H1 (cell line): ENCODE results near the gene EVC2. TPM values are rescaled to one million over a fixed set of nuclear protein-coding genes. Genes with fewer than 3 reads are reported as not detected.

Experiments
- CTCF ChIA-PET: fragments of 300-600 bp; sonication (Branson Sonifier 250); formaldehyde crosslinking; loops from one replicate; lab custom pipeline; 2021; ENCODE audit not compliant: partially characterized antibody; lab: Charles Lee
- POLR2A ChIA-PET: fragments of 300-600 bp; sonication (Branson Sonifier 250); formaldehyde crosslinking; loops from one replicate; lab custom pipeline; 2021; ENCODE audit warnings: inconsistent platforms; ENCODE audit not compliant: partially characterized antibody; lab: Charles Lee
- DNase-seq, 2 experiments: peaks; one replicate each; pipeline versions ENCODE4 v3.0.0 to v3.0.0-alpha.2; 2010 to 2022; ENCODE audit warnings: low spot score in 2 of 2, low read depth in 1 of 2, mixed read lengths in 1 of 2
- FAIRE-seq: peaks from 2 replicates; lab custom pipeline; 2011; peaks lifted over from hg19 to GRCh38; lab: Jason Lieb, UNC
- H2AFZ ChIP-seq: 2 replicates; pipeline ENCODE4 v1.8.1; 2012; ENCODE audit warnings: low read length, inconsistent platforms
- H2AK5ac ChIP-seq: 2 replicates; pipeline ENCODE4 v1.6.1; 2013; ENCODE audit warnings: low read depth, low read length
- H2BK120ac ChIP-seq: replicated peaks from 2 replicates; pipeline ENCODE3; 2013; ENCODE audit warnings: low read depth, low read length, inconsistent platforms
- H2BK12ac ChIP-seq: 2 replicates; pipeline ENCODE4 v1.6.1; 2013; ENCODE audit warnings: low read depth, low read length
- H2BK15ac ChIP-seq: 2 replicates; pipeline ENCODE4 v1.6.1; 2013; ENCODE audit warnings: low read length
- H2BK20ac ChIP-seq: 2 replicates; pipeline ENCODE4 v1.6.1; 2013; ENCODE audit warnings: low read length
- H2BK5ac ChIP-seq: 2 replicates; pipeline ENCODE4 v1.6.1; 2013; ENCODE audit warnings: low read depth, low read length
- H3K14ac ChIP-seq: 2 replicates; pipeline ENCODE4 v1.6.1; 2013; ENCODE audit warnings: inconsistent platforms; ENCODE audit not compliant: insufficient read length
- H3K18ac ChIP-seq: 2 replicates; pipeline ENCODE4 v1.6.1; 2013; ENCODE audit warnings: low read length; ENCODE audit errors: extremely low read depth
- H3K23ac ChIP-seq: 2 replicates; pipeline ENCODE4 v1.6.1; 2013; ENCODE audit warnings: inconsistent platforms; ENCODE audit not compliant: insufficient read length
- H3K23me2 ChIP-seq: 2 replicates; pipeline ENCODE4 v1.6.1; 2013; ENCODE audit warnings: low read depth, low read length
- H3K27ac ChIP-seq: 2 replicates; pipeline ENCODE4 v1.6.1; 2011; ENCODE audit warnings: low read depth, low read length, inconsistent platforms
- H3K27me3 ChIP-seq, 4 experiments: replicated peaks in 1 of 4; 1 replicate in 1 of 4; 2 replicates in 3 of 4; pipeline versions ENCODE4 v1.6.1 to v1.8.1; 2011 to 2013; ENCODE audit warnings: low read length in 3 of 4, mild to moderate bottlenecking in 3 of 4, inconsistent platforms in 2 of 4, mixed read lengths in 2 of 4, moderate library complexity in 1 of 4; ENCODE audit not compliant: control insufficient read depth in 3 of 4, insufficient read depth in 3 of 4; ENCODE audit errors: extremely low read depth in 1 of 4
- H3K36me3 ChIP-seq, 4 experiments: 2 replicates each; pipeline versions ENCODE4 v1.6.1 to v1.8.1; 2011 to 2013; ENCODE audit warnings: mild to moderate bottlenecking in 4 of 4, low read length in 3 of 4, moderate library complexity in 2 of 4, control low read depth in 1 of 4, inconsistent platforms in 1 of 4; ENCODE audit not compliant: insufficient read depth in 4 of 4, control insufficient read depth in 2 of 4
- H3K4ac ChIP-seq: replicated peaks from 2 replicates; pipeline ENCODE3; 2013; ENCODE audit warnings: low read length, low read depth, mixed read lengths, inconsistent platforms; ENCODE audit not compliant: insufficient read length
- H3K4me1 ChIP-seq, 4 experiments: replicated peaks in 1 of 4; 1 replicate in 1 of 4; 2 replicates in 3 of 4; pipeline versions ENCODE4 v1.6.1 to v1.8.1; 2011 to 2013; ENCODE audit warnings: low read length in 3 of 4, inconsistent platforms in 2 of 4, mixed read lengths in 1 of 4; ENCODE audit not compliant: insufficient read depth in 4 of 4, control insufficient read depth in 3 of 4
- H3K4me2 ChIP-seq, 2 experiments: 2 replicates each; pipeline versions ENCODE4 v1.6.1 to v1.8.1; 2011 to 2013; ENCODE audit warnings: low read depth in 2 of 2, low read length in 2 of 2, control low read depth in 1 of 2, inconsistent platforms in 1 of 2, mild to moderate bottlenecking in 1 of 2; ENCODE audit not compliant: insufficient read depth in 1 of 2
- H3K4me3 ChIP-seq, 4 experiments: fragments of 200-600, 300-600 bp in 1 of 4; sonication (generic), shearing (Covaris generic), sonication (Bioruptor Twin) in 1 of 4; 2 replicates each; pipeline versions ENCODE4 v1.5.1 to v1.8.1; 2011 to 2016; ENCODE audit warnings: low read length in 4 of 4, low read depth in 3 of 4, control low read depth in 2 of 4, inconsistent platforms in 2 of 4, mild to moderate bottlenecking in 2 of 4, mixed read lengths in 1 of 4, moderate library complexity in 1 of 4; ENCODE audit not compliant: insufficient read depth in 2 of 4; ENCODE audit errors: extremely low read depth in 1 of 4
- H3K56ac ChIP-seq: replicated peaks from 2 replicates; pipeline ENCODE3; 2013; ENCODE audit warnings: low read depth, mild to moderate bottlenecking, mixed read lengths, low read length, inconsistent platforms; ENCODE audit not compliant: insufficient read length
- H3K79me1 ChIP-seq: 2 replicates; pipeline ENCODE4 v1.6.1; 2013; ENCODE audit warnings: low read depth, low read length, control low read depth
- H3K79me2 ChIP-seq, 2 experiments: 2 replicates each; pipeline versions ENCODE4 v1.6.1 to v1.8.1; 2012 to 2013; ENCODE audit warnings: low read length in 2 of 2, mild to moderate bottlenecking in 2 of 2, inconsistent platforms in 1 of 2; ENCODE audit not compliant: insufficient read depth in 2 of 2, control insufficient read depth in 1 of 2
- H3K9ac ChIP-seq, 4 experiments: replicated peaks in 1 of 4; 1 replicate in 1 of 4; 2 replicates in 3 of 4; pipeline versions ENCODE4 v1.6.1 to v1.8.1; 2011 to 2013; ENCODE audit warnings: low read depth in 3 of 4, low read length in 3 of 4, control low read depth in 2 of 4, mild to moderate bottlenecking in 2 of 4, moderate library complexity in 2 of 4, inconsistent platforms in 1 of 4; ENCODE audit errors: extremely low read depth in 1 of 4
- H3K9me3 ChIP-seq, 2 experiments: 2 replicates each; pipeline versions ENCODE4 v1.6.1 to v1.8.1; 2012 to 2013; ENCODE audit warnings: mild to moderate bottlenecking in 2 of 2, moderate library complexity in 2 of 2, control low read depth in 1 of 2, inconsistent platforms in 1 of 2, low read depth in 1 of 2, low read length in 1 of 2, mixed read lengths in 1 of 2; ENCODE audit not compliant: insufficient read depth in 2 of 2
- H4K20me1 ChIP-seq, 2 experiments: replicated peaks in 1 of 2; 2 replicates each; pipeline versions ENCODE3 to v1.8.1; 2011 to 2013; ENCODE audit warnings: inconsistent platforms in 2 of 2, low read length in 2 of 2, mild to moderate bottlenecking in 1 of 2; ENCODE audit not compliant: insufficient read depth in 2 of 2, control insufficient read depth in 1 of 2
- H4K5ac ChIP-seq: 2 replicates; pipeline ENCODE4 v1.6.1; 2013; ENCODE audit warnings: low read length, low read depth, mixed read lengths, inconsistent platforms; ENCODE audit not compliant: insufficient read length
- H4K8ac ChIP-seq: 2 replicates; pipeline ENCODE4 v1.8.0; 2013; ENCODE audit warnings: mild to moderate bottlenecking, moderate library complexity, low read length, inconsistent platforms; ENCODE audit not compliant: insufficient read depth; ENCODE audit errors: extremely low read depth
- H4K91ac ChIP-seq: replicated peaks from 2 replicates; pipeline ENCODE3; 2013; ENCODE audit warnings: low read length, mixed read lengths, inconsistent platforms; ENCODE audit not compliant: insufficient read length
- ASH2L ChIP-seq: fragments of 200-600, 300-600 bp; sonication (generic); IDR thresholded peaks from one replicate; pipeline ENCODE4 v1.7.1; 2017; ENCODE audit warnings: low read length
- CBX5 ChIP-seq: fragments of 300-800, 300-1000 bp; sonication (generic); IDR thresholded peaks from 2 replicates; pipeline ENCODE4 v1.7.1; 2016; ENCODE audit warnings: antibody characterized with exemption, low read length, low read depth
- CEBPB ChIP-seq: IDR thresholded peaks from 2 replicates; pipeline ENCODE4 v1.6.1; 2012; ENCODE audit warnings: low read depth, low read length
- CHD2 ChIP-seq: IDR thresholded peaks from 2 replicates; pipeline ENCODE4 v1.6.1; 2012; ENCODE audit warnings: low read length, improper control_type of control experiment
- CREB1 ChIP-seq: IDR thresholded peaks from 2 replicates; pipeline ENCODE4 v1.6.1; 2012; ENCODE audit warnings: inconsistent platforms
- EGR1 ChIP-seq: IDR thresholded peaks from 2 replicates; pipeline ENCODE4 v1.6.1; 2011; ENCODE audit warnings: low read depth, low read length, borderline replicate concordance
- SIN3A ChIP-seq, 2 experiments: IDR thresholded peaks in 1 of 2; conservative IDR thresholded peaks in 1 of 2; 2 replicates each; pipeline ENCODE4 v1.6.1; 2011 to 2012; ENCODE audit warnings: low read length in 2 of 2, improper control_type of control experiment in 1 of 2, low read depth in 1 of 2, mild to moderate bottlenecking in 1 of 2
- SIRT6 ChIP-seq: IDR thresholded peaks from one replicate; pipeline ENCODE4 v1.7.1; 2012; ENCODE audit warnings: low read length, inconsistent platforms
- SUZ12 ChIP-seq: fragments of 200-600 bp; sonication (generic); IDR thresholded peaks from 2 replicates; pipeline ENCODE4 v1.6.1; 2012; ENCODE audit warnings: mild to moderate bottlenecking, inconsistent platforms, low read length, moderate library complexity, mixed read lengths
- WGBS, 2 experiments: shearing (Covaris generic) in 1 of 2; methylation state at CpG; one replicate each; pipeline versions ENCODE4 v1.1.6 to v1.1.7; 2013 to 2015; ENCODE audit warnings: low lambda C conversion rate in 2 of 2, mixed read lengths in 2 of 2, inconsistent platforms in 1 of 2, low coverage in 1 of 2, missing lambda C conversion rate in 1 of 2; ENCODE audit not compliant: insufficient replicate concordance in 2 of 2, insufficient coverage in 1 of 2, insufficient read length in 1 of 2; ENCODE audit errors: extremely low coverage in 1 of 2, missing lambda C conversion rate in 1 of 2; 5-methylcytosine and 5-hydroxymethylcytosine counted together
- polyA plus RNA-seq, 7 experiments: library from polyadenylated mRNA; depleted of rRNA in 3 of 7; stranded (reverse) in 5 of 7; unstranded in 2 of 7; fragments of >200 nt in 5 of 7; fragments of 200-250 nt in 2 of 7; gene quantifications; 1 replicate in 5 of 7; 2 replicates in 1 of 7; 4 replicates in 1 of 7; pipeline versions ENCODE4 v1.2.1 to v1.2.3, GENCODE V29; 2011 to 2013; ENCODE audit warnings: missing spikeins in 2 of 7, mixed read lengths in 2 of 7
- total RNA-seq: library from RNA; stranded (reverse); fragmentation: NEBNext Ultra II Directional; extraction: Animal tissue kit (Norgen Biotek cat#: 25700); gene quantifications from 2 replicates; pipeline ENCODE4 v1.2.1, GENCODE V29; 2021
- TF ChIP-seq, protein P1 (sequence below): IDR thresholded peaks from 2 replicates; pipeline ENCODE4 v1.6.1; 2012; ENCODE audit warnings: inconsistent platforms

The EVC2 gene
- total and polyA plus RNA-seq, 2 of the 8 experiments (the other 6 are each of a cell fraction or from before 2014, with no cell fraction given) = 0.73 to 5.9 TPM

DNA sequence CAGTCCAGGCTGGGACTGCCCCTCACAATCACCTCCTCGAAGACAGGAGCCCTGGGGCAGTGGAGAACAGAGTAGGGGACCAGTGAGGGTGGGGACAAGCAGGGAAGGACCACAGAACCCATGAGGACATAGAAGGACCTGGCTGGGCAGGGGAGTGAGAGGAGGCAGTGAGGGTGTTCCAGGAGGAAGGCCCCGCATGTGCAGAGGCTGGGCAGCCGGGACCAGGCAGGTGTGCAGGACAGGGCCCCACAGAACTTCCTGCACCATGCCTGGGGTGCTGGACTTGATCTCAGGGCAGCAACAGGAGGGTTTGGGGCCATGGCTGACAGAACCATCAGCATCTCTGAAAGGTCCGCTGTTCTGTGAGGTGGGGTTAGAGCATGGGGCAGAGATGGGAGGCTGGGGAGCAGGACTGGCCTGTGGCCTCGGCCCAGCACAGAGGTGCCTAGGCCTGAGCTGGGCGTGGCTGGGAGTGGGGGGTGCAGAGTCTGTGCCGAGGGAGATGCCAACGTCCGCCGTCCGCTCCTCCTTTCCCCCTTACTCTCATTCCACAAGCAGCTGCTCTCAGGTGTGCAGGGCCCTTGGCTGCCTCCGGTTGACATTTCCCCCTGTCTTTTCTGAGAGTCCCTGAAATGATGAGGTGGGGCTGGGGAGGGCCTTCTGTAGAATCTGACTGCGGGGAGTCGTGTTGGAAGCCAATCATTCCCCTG is 43.5 kb upstream of the EVC2 start:
- Histone ChIP-seq H4K20me1 (no peaks in the 10 kb centered on the region), H3K4ac (peak overlapping the region; percentile 58), H2AK5ac (no peak overlapping the region; the same call in 1 of the 2 replicates), H2BK120ac (peak overlapping the region; percentile 88), H3K4me3 (peak overlapping the region in 2 of 4 experiments; percentile 12 to 26; a peak in 5 of 8 replicates), H4K8ac (no peak overlapping the region; the same call in none of the 2 replicates), H3K27ac (peak overlapping the region; percentile 29; the same call in 1 of the 2 replicates), H3K36me3 (peaks cover 2 to 6% (median 4%) of the 10 kb centered on the region in 4 experiments; a peak in 4 of 8 replicates), H2BK20ac (peak overlapping the region; percentile 11; the same call in 1 of the 2 replicates), H3K4me2 (peak overlapping the region; percentile 50 to 60), H2AFZ (no peak overlapping the region), H3K79me2 (no peaks in the 10 kb centered on the region), H3K23me2 (peaks cover 4% of the 10 kb centered on the region; the same call in 1 of the 2 replicates), H3K23ac (no peak overlapping the region), H3K79me1 (no peaks in the 10 kb centered on the region), H4K91ac (peak overlapping the region; percentile 86), H3K18ac (peak overlapping the region; percentile 84), H3K4me1 (peaks cover 0 to 22% (median 18%) of the 10 kb centered on the region in 4 experiments; a peak in 6 of 7 replicates), H3K56ac (no peak overlapping the region), H3K9ac (no peak overlapping the region; a peak in 1 of 7 replicates), H2BK12ac (peak overlapping the region; percentile 82; the same call in 1 of the 2 replicates), H3K9me3 (no peaks in the 10 kb centered on the region), H3K27me3 (peaks cover 0 to 2% (median 0%) of the 10 kb centered on the region in 4 experiments; a peak in 1 of 7 replicates), H4K5ac (peak overlapping the region; percentile 46), H3K14ac (no peak overlapping the region), H2BK5ac (peak overlapping the region; percentile 94; the same call in 1 of the 2 replicates), H2BK15ac (0 out of 2 replicates have a peak overlapping the region, but pooled peaks have one; percentile 21)
- DNase-seq (no peak), FAIRE-seq (no peak)
- POLR2A ChIA-PET = interaction anchor here (0.6 to 0.8 kb wide), 2 partner anchors 17 to 139 kb away, joined by 3 read pairs; no protein-coding TSS in a partner anchor
- CTCF ChIA-PET = interaction anchor here (1.2 to 2.0 kb wide), 6 partner anchors 13 to 138 kb away, joined by 3 to 7 read pairs (median 3); no protein-coding TSS in a partner anchor
- 43% methylated on average over 13 of the region's 14 CpGs; no CpG with 5 or more reads in 1 of the 2 experiments for WGBS, 2 experiments
- TF ChIP-seq CREB1 (no peak), EGR1 (no peak), ASH2L (peak; percentile 21), SIN3A (conservative IDR thresholded peaks at IDR 0.05 in 1 of 2, IDR thresholded peaks at IDR 0.05 in 1 of 2; ENCODE audit: low read depth in 1 of 2, low read length in 2 of 2) (peak in 1 of 2 experiments; percentile 42; a peak in 1 of 4 replicates), SIRT6 (no peak), SUZ12 (no peak), CHD2 (no peak), CEBPB (no peak), CBX5 (no peak)
- TF ChIP-seq, protein P1, sequence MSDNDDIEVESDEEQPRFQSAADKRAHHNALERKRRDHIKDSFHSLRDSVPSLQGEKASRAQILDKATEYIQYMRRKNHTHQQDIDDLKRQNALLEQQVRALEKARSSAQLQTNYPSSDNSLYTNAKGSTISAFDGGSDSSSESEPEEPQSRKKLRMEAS = no peak
